Measurements from ENCODE around the gene BORCS5.
"Not testable (repeated sequence)": the region's sequence is repeated elsewhere in the genome, so short reads cannot be mapped to it uniquely, and the experiment has no call there.

BORCS5 gene

DNA sequence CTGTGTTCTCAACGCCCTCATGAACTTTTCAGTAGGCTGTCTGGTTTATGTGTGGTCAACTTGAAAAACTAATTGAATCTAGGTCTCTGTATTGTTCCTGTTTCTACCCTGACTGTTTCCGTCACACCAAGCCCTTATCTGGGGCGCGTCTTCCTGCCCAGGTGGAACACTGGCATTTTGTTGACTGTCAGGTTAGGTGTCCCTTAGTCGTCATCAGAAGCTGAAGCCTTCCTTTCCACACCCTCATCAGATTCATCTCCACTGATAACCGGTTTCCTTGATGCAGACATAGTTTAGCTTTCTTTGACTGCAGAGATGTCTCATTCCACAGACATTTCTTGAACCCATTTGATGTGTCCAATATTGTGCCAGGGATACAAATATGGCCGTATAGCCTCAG is 109.3 kb downstream of the BORCS5 start:
- FAIRE-seq = no peak

DNA sequence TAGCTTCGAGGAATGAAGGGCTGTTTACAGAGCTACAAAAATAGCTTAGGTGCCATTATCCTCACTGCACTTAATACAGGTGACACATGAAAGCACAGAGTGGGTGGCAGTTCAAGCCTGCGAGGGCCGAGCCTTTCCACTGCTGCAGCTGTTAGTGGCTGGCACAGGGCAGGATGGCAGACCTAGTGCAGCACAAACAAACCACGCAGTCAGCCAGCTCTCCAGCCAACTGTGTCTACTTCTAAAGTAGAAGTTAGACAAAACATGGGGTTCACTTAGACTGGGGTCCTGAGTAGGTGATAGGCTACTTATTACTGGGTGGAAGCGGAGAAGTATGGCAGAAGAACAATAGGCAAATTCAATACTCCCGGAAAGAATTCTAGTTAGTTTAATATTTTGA is 110.4 kb downstream of the BORCS5 start:
- FAIRE-seq = no peak

DNA sequence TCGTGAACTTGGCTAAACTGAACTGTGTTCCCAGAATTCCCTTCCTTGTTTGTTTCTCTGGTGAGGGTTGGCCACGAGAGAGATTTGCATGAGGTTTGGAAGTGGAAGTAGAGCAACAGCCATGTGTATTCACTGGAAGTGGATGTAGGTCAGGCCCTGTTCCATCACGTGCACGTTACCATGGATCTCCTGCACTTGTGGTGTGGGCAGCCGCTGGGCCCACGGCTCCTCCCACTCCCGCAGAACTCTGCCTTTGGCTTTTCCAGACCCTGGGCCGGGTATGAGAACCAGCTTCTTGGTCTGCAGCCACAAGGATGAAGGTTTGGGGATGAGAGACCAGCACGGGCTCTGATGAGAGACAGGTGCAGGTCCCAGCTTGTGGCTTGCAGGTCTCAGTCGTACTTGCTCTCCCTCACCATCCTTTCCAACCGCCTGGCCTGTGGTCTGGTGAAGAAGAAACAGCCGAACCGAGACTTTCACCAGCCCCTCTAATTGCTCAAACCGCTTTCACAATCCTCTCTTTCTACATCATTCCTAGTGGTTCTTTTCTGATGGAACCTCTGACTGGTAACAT is 110.9 kb downstream of the BORCS5 start:
- FAIRE-seq = no peak

DNA sequence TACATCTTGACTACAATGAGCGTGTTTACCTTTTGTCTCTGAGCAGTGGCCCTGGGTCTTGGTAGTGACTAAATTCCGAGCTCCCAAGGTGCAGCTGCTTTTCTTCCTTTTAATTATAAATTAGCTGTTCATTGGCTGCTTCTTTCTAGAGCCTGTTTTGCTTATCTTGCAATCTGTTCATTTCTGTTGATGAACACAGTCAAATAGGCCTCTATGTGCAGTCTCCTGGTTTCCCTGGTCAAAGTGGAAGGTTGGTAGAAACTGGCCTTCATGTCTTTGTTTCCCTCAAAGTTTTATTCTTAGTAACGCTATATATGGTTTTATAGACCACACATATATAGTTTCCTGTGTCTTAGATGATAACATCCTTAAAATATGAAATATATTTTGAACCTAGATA is 111.7 kb downstream of the BORCS5 start:
- FAIRE-seq = no peak

DNA sequence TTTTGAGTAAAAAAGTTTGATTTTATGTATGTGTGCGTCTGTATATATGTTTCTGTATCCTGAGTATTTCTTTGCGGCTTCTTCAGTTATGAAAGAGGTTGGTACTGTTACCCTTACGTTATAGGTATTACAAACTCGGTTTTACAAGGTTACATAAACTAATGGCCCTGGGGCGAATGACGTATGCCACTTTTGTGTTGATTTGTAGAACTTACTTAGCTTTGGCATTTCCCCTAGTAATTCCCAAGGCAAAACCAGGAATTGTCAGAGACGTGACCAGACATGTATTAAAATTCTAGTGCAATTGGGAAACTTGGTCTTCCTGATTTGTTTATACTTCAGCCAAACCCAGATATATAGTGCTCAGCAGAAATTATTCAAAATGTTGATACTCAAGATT is 112.5 kb downstream of the BORCS5 start:
- FAIRE-seq = no peak

DNA sequence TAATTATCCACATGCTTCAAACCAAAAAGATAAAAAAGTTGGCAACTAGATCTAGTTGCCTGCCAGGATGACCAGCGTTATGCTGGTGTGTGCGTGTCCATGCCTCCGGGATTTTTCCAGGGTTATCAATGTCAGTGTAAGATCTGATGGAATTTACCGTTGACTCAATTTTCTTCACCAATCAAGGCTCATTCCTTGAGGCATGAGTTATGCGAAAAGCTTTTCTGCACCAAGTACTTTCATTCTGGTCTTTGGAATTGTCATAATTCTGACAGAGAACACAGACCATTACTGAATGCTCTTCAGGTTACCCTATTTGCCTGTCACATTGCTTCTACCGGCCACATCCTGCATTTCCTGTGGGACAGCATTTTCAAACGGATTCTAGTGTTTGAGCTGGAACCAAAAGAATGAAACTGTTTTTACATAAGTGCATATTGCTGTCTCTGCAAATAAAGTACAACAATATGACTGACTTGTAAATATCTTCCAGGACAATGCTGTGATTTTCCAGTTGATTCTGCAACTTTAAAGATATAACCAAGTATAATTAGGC is 114.0 kb downstream of the BORCS5 start:
- no peak for FAIRE-seq

DNA sequence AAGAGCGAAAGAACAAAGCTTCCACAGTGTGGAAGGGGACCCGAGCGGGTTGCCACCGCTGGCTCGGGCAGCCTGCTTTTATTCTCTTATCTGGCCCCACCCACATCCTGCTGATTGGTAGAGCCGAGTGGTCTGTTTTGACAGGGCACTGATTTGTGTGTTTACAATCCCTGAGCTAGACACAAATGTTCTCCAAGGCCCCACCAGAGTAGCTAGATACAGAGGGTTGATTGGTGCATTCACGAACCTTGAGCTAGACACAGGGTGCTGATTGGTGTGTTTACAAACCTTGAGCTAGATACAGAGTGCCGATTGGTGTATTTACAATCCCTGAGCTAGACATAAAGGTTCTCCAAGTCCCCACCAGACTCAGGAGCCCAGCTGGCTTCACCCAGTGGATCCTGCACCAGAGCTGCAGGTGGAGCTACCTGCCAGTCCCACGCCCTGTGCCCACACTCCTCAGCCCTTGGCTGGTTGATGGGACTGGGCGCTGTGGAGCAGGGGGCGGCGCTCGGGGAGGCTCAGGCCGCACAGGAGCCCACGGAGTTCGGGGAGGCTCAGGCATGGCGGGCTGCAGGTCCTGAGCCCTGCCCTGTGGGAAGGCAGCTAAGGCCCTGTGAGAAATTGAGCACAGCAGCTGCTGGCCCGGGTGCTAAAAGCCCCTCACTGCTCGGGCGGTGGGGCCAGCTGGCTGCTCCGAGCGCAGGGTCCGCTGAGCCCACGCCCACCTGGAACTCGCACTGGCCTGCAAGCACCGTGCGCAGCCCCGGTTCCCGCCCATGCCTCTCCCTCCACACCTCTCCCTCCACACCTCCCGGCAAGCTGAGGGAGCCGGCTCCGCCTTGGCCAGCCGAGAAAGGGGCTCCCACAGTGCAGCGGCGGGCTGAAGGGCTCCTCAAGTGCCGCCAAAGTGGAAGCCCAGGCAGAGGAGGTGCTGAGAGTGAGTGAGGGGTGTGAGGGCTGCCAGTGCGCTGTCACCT is 115.4 kb downstream of the BORCS5 start:
- not testable (repeated sequence) for FAIRE-seq

DNA sequence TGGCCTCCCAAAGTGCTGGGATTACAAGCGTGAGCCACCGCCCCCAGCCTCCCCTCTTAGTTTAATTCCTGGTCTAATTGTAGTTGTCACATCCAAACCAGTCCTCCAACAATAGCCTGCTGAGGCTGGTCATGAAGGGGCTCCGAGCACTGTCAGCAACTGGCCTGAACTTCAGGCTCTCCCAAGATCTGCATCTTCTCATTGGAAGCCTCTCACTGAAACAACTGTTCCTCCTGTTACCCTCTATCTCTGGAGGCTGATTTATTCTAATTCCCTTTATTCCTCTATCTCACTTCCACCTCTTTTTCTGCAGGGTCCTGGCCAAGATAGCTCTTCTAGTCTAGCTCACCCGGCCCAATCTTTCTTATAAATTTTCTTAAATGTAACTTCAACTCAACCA is 116.3 kb downstream of the BORCS5 start:
- FAIRE-seq = no peak

DNA sequence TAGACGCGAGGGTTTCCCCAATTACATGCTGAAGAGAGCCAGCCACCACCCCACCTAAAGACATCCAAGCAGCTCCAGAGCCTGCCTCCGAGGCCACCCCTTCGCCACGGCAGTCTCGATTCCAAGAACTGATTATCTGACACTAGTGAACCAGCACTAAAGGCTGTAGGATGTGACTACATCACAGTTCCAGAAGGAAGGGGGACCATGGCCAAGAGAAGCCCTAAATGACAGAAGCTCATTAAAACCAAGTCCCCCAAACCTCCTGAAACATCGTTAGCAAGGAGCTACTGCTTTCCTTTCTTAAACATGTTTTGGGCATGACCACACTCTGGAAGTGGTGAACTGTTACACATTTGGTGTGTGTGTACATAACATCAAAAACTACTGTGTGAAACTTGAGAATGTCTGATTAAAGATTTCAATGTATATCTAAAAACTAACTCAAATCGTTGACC is 117.6 kb downstream of the BORCS5 start:
- no peak for FAIRE-seq

DNA sequence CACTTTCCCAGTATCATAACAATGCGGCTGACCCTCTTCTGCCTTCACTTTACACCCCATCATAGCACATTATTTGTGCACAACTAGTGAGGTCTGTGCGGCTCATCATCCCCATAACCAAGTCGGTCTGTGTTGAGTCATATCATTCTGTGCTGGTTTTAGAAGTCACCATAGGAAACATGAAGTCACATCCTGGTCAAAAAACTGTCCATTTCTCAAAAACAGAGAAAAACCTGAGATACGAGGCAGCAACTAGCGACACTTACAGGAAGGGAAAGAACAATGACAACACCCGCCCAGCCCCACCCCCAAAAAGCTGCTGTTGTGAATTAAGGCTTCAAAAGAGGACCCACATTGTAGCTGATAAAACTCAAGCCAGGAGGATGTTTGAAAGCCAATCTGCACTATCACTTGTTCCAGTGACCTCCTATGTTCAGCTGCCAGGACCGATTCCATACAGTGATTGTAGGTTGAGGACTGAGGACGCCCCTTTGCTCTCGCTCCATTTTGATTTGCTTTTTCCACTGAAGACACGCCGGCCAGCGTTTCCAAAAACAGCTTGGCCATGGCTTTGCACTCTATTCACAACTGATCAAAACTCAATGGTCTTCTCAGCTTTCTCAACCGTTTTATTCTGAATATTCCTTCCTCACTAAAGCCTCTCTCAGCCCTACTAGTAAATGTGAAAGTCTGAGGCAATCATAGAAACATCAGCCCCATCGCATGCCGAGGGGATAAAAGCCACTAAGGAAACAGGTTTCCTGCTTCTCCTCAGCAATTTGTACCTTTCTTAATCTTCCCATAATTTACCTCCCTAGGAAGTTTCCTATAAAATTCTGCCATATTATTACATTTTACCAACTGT is 118.3 kb downstream of the BORCS5 start:
- FAIRE-seq = no peak

DNA sequence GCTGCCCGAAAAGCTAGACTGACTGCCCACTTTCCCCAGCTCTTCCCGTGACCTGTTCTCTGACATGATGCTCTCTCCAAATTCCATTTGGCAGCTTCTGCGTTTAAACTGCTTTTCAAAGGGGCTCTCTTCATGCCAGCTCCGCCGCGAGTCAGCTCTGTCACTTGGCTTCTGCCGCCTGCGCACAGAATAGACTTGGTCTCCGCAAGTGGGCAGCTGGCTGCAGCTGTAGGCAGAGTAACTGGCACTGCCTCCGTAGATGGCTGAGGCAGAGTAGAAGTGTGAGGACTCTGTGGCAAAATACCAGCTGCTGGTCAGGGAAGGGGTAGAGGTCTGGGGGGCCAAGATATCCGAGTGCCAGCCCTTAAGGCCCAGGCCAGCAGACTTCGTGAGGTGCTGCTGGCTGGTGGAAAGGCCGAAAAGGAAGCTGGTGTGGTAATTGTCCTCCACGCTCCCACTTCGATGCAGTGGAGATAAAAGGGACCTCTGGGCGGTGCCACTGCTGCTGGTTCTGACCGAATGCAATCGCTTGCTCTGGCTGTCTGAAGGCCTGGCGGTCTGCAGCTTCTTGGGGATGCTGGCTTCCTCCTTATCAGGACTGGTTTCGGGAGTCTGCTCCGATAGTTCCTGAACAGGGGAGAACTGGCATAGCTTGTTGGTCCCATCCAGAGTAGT is 120.1 kb downstream of the BORCS5 start:
- FAIRE-seq = no peak

DNA sequence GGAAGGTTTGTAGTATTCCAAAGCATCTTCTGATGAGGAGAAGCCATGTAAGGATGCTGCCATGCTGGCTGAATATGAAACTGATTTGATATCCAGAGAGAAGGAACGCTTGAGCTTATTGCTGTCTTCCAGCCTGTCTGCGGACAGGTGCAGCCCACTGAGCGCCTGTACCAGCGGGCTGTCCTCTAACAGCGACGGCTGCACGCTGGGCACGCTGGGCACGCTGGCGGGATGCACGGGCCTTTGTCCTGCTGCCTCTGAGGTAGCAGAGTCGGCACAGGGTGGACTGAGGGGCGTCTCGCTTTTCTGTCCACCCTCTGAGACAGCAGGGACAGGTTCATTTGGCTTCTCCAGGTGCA is 120.6 kb downstream of the BORCS5 start:
- FAIRE-seq = no peak

DNA sequence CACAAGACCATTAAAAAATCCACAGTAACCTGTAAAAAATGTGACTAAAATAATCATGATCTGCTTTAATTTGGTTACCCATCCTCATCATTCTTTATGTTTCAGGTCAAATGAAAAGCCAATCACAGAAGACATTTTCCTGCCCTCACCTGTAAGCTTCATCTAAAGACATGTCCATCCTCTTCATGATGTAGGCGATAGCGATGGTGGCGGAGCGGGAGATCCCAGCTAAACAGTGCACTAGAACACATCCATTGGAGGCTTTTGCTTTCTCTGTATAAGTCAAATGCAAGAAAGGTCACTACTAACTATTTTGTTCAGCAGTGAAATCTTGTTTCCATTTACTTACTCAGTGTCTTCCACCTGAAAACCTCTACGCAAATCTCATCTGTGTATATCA is 123.2 kb downstream of the BORCS5 start:
- no peak for FAIRE-seq

DNA sequence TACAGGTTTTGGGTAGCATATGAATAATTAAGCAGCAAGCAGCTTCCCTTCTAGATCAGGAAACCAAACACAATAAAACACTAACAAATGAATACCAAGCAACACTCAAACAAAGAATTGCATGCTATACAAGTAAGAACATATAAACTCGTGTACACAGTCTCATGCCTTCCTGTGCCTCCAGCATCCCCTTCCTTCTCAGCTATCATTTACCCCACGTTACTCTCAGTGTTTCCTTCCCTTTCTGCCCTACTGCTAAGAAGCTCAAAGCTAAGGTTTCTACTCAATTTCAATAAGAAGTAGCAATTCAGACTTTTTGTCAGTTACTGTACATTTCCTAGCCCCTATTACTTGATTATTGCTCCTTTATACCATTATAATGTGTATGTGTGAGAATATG is 124.8 kb downstream of the BORCS5 start:
- FAIRE-seq = no peak

DNA sequence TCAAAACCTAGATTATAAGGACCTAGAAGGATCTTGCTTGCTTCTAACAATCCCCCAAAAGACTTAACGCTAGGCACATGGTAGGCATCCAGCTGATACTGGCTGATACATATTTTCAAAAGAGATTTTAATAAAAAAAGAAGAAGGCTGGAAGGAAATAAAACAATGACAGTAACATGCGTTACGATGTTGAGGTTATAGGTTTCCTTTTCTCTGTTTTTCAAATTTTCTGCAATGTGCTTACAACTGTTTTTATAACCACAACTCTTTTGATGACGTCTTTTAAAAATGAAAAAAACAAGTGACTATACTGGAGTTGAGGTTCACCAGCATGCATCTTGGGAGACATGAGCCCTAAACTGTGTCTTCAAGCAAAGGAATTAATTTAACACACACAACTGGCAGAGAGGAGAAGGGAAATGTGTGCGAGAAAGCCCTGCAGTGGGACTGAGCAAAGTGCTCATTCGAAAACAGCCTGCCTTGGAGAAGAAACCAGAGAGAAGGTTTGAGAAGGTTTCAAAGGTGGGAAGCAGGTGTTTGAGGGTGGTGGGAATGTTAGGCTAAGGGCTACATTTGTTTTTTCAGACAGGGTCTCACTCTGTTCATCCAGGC is 125.4 kb downstream of the BORCS5 start:
- no peak for FAIRE-seq

DNA sequence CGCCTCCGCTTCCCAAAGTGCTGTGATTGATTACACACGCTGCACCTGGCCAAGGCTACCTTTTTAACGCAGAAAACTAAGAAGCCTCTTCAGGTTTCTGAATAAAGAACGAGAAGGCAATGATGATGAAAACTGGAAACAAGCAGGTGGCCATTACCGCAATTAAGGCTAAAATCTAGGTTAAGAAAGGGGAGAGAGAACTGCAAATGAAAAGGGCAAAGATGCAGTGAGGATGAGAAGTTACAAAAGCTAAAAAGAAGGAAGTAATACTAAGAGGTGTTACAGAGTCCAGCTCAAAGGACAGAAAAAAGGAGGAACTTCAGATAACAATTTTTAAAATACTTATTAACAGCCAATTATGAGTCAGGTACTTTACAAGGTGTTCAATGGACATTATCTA is 126.1 kb downstream of the BORCS5 start:
- FAIRE-seq = no peak

DNA sequence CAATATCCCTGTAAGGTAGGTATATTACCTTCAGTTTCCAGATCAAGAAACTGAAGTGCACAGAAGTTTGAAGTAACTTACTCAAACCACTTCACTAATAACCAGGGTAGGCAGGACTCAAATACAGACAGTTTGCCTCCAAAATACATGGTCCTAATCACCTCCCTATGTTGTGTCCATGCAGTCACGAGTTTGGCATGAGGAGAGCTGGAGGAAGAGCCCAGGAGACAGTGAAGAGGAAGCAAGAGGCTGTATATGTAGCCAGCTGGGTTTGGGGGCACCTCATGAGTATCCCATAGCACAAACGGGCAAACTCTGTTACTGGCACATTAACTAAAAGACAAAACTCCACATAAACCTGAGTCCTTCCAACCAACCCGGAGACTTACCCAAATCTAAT is 126.6 kb downstream of the BORCS5 start:
- no peak for FAIRE-seq

DNA sequence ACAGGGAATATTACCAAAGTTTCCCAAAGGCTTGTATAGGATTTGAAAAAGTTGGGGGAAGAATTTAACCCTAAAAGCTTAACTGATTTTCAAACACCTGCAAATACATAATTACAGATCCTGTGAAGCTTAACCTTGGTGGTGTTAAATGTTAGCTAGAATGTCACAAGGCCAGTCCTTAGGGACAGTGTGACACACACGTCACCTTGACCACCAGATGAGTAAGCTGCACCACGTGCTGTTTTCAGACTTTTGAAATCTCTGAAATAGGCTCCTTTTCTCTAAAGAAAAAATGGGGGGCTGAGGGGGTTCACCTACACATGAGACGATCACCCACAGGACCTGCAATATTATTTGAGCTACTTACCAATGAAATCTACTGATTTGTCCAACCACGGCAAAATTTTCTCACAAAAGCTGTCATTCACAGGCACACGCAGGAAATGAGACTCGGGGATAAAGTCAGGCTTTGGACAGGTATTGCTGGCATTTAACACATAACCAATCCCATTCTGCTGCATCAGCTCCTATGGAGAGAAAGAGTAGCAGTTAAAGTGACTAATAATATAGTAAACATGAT is 129.9 kb downstream of the BORCS5 start:
- FAIRE-seq = no peak

DNA sequence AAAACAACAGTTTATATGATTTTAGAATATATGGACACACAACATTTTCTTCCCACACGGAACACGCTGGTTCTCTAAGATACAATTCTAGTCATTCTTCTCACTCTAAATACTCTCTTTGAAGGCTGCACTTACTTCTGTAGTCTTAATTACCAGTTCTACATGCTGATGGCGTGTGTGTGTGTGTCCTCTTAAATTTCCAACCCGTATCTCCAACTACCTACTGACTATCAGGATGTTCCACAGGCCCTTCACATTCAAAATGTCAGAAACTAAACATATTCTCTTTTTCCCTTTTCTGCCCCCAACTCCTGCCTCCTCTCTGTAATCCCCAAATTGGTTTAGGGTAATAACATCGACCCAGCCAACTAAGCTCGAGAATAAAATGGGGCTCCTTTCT is 130.6 kb downstream of the BORCS5 start:
- FAIRE-seq = no peak

DNA sequence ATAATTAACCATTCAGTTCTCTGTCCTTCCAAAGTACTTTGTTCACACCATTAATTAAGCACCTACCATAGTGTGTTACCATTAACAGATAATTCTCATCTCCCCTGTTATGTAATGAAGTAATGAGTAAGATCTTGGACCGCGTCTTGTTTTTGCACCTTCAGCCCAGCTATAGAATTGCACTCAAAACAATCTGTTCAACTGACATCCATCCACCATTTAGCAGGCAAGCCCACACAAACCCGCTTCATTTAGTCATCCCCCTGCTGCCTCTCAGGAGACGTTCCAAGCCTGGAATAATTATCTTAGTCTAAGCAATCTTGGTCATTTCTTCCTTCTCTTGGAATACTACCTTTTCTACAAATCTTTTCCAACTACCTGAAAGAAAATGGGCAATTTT is 131.4 kb downstream of the BORCS5 start:
- no peak for FAIRE-seq

DNA sequence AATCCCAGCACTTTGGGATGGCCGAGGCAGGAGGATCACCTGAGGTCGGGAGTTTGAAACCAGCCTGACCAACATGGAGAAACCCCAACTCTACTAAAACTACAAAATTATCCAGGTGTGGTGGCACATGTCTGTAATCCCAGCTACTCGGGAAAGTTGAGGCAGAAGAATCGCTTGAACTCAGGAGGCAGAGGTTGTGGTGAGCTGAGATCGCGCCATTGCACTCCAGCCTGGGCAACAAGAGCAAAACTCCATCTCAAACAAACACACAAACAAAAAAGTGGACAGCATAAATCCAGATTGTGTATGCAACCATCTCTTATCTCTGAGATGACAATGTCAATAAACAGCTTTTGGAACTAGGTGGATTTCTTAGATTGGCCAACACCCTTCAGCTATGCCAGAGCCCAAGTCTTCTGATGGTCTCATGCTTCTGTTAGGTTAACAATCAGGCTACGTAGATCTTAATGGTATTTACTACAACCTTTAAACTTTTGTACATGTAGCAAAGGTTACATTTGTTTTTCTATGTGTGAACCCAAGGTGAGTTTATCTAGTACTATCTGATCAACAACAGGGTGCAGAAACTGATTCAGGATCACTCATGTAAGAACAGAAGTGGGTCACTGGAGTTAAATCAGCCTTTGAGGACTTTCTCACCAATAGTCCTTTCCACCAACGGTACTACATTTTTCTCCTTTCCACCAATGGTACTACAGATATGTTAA is 132.1 kb downstream of the BORCS5 start:
- no peak for FAIRE-seq
